Measurements from ENCODE around the gene MRPL39. TPM values are rescaled to one million over a fixed set of nuclear protein-coding genes. Genes with fewer than 3 reads are reported as not detected.

MRPL39 gene
- total and polyA plus RNA-seq, 2 of the 4 experiments (the other 2 are of a cell fraction) = 15.2 to 20.6 TPM

- no peak overlapping the region for H3K4ac ChIP-seq (ENCODE audit: low read depth, low read length)
- H2BK15ac ChIP-seq (ENCODE audit: low read depth, low read length) = no peak overlapping the region
- H3K79me1 ChIP-seq (ENCODE audit: low read depth in 1 of 2, low read length in 2 of 2) = no peaks in the 10 kb centered on the region
- TF ChIP-seq MXI1 (IDR thresholded peaks at IDR 0.05; ENCODE audit: borderline replicate concordance, low read depth, low read length) (no peak), USF2 (IDR thresholded peaks at IDR 0.05; ENCODE audit: low read depth, low read length) (no peak), RAD21 (IDR thresholded peaks at IDR 0.05; ENCODE audit: low read length) (no peak), SMC3 (IDR thresholded peaks at IDR 0.05; ENCODE audit: low read depth, low read length) (no peak), RFX5 (IDR thresholded peaks at IDR 0.05; ENCODE audit: low read depth, low read length) (no peak), BHLHE40 (IDR thresholded peaks at IDR 0.05; ENCODE audit: low read depth, low read length) (no peak), CHD1 (IDR thresholded peaks at IDR 0.05; ENCODE audit: low read depth, low read length) (no peak), CEBPB (IDR thresholded peaks at IDR 0.05; ENCODE audit: low read depth, low read length) (no peak), POLR2A (IDR thresholded peaks at IDR 0.05; ENCODE audit: low read depth, low read length) (no peak), RCOR1 (IDR thresholded peaks at IDR 0.05; ENCODE audit: insufficient replicate concordance, low read length) (no peak), CTCF (conservative IDR thresholded peaks at IDR 0.05; ENCODE audit: low read depth, low read length) (no peak), FOS (IDR thresholded peaks at IDR 0.05; ENCODE audit: low read depth, low read length) (no peak), MAFK (IDR thresholded peaks at IDR 0.05; ENCODE audit: low read depth, low read length) (no peak), NFE2L2 (IDR thresholded peaks at IDR 0.05; ENCODE audit: low read depth, low read length) (no peak), MAZ (IDR thresholded peaks at IDR 0.05; ENCODE audit: borderline replicate concordance, low read depth, low read length) (no peak)
- TF ChIP-seq, protein P1, sequence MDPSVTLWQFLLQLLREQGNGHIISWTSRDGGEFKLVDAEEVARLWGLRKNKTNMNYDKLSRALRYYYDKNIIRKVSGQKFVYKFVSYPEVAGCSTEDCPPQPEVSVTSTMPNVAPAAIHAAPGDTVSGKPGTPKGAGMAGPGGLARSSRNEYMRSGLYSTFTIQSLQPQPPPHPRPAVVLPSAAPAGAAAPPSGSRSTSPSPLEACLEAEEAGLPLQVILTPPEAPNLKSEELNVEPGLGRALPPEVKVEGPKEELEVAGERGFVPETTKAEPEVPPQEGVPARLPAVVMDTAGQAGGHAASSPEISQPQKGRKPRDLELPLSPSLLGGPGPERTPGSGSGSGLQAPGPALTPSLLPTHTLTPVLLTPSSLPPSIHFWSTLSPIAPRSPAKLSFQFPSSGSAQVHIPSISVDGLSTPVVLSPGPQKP (IDR thresholded peaks at IDR 0.05; ENCODE audit: borderline replicate concordance, low read depth, low read length) = no peak
- H3K27ac ChIP-seq (ENCODE audit: insufficient read depth, low read length) = no peak overlapping the region
- in situ Hi-C loops (cut with MboI; ENCODE audit: low sequenced_read_pairs) (no loop called here), dilution Hi-C loops (cut with HindIII; ENCODE audit: low sequenced_read_pairs, unreplicated experiment) (no loop called here), intact Hi-C loops (cut with micrococcal nuclease) (no loop called here)
- H2BK120ac ChIP-seq (ENCODE audit: low read depth, low read length) = no peak overlapping the region
- H2AK5ac ChIP-seq (ENCODE audit: low read depth, low read length) = no peak overlapping the region
- H3K4me1 ChIP-seq (ENCODE audit: control insufficient read depth, insufficient read depth, low read length) = no peaks in the 10 kb centered on the region
- H3K9me3 ChIP-seq (ENCODE audit: control insufficient read depth, insufficient read depth, low read length) = no peaks in the 10 kb centered on the region
- no peak overlapping the region for H2AK9ac ChIP-seq (replicated peaks; ENCODE audit: low read depth, low read length, poor library complexity)
- no peak overlapping the region for H2BK20ac ChIP-seq (ENCODE audit: low read depth, low read length)
- no peaks in the 10 kb centered on the region for H4K20me1 ChIP-seq (ENCODE audit: insufficient read depth, low read length)
- ChIA-PET POLR2A (ENCODE audit: unreplicated experiment) (no interaction called here), CTCF (interaction anchor here (0.6 kb wide), 1 partner anchor 1860 kb away, joined by 4 read pairs; no protein-coding TSS in a partner anchor)
- ATAC-seq (ENCODE audit: low read depth) (no peak), DNase-seq (no peak)
- no peak overlapping the region for H3K56ac ChIP-seq (ENCODE audit: extremely low read depth, insufficient read depth, low read length)
- no peak overlapping the region for H3K14ac ChIP-seq (replicated peaks; ENCODE audit: low read depth, low read length)
- H3K4me3 ChIP-seq (ENCODE audit: insufficient read depth, low read depth, low read length) = no peak overlapping the region
- no peaks in the 10 kb centered on the region for H3K27me3 ChIP-seq (ENCODE audit: control insufficient read depth, insufficient read depth, low read length)
- no peak overlapping the region for H3K18ac ChIP-seq (ENCODE audit: low read depth, low read length)
- H3K9me1 ChIP-seq (ENCODE audit: insufficient read depth, low read length) = no peaks in the 10 kb centered on the region
- H3K4me2 ChIP-seq (ENCODE audit: low read depth, low read length) = no peak overlapping the region
- no peak overlapping the region for H3K23ac ChIP-seq (ENCODE audit: low read depth, low read length)
- H3K9ac ChIP-seq (ENCODE audit: low read depth, low read length) = no peak overlapping the region
- H2BK5ac ChIP-seq (ENCODE audit: low read depth, low read length, poor library complexity, severe bottlenecking) = no peak overlapping the region
- BruUV-seq (replicated peaks) = no TSS peak
- WGBS, 2 experiments (ENCODE audit: extremely low coverage in 2 of 2, insufficient read length in 1 of 2) = no CpG with 5 or more reads among the region's 11 CpGs
- H4K91ac ChIP-seq (ENCODE audit: insufficient read depth, low read depth, low read length) = no peak overlapping the region
- H3K36me3 ChIP-seq (ENCODE audit: control insufficient read depth, insufficient read depth, low read length) = no peaks in the 10 kb centered on the region
- no peak overlapping the region for H4K5ac ChIP-seq (ENCODE audit: low read depth, low read length)
- no peak overlapping the region for H4K8ac ChIP-seq (ENCODE audit: low read depth in 2 of 2, low read length in 2 of 2)
- H2AFZ ChIP-seq (replicated peaks; ENCODE audit: low read length, poor library complexity) = no peak overlapping the region
Observed at GRCh38 chr21:25550352-25551120, 56.7 kb downstream of the MRPL39 start.
